GM19455 (cell line): ENCODE measurements around the gene SSR3.

ENCODE experiments used
- ATAC-seq: cut with Tn5 transposase; IDR thresholded peaks from one replicate; pipeline ENCODE4 v1.9.1; 2021; ENCODE audit not compliant: unreplicated experiment

SSR3 gene

GRCh38 chr3:156539802-156540201 is 15.1 kb downstream of the SSR3 start:
- ATAC-seq = no peak

- ATAC-seq = no peak
Observed at GRCh38 chr3:156539051-156539450, 15.9 kb downstream of the SSR3 start.

GRCh38 chr3:156536524-156537316 is 18.2 kb downstream of the SSR3 start:
- no peak for ATAC-seq

DNA sequence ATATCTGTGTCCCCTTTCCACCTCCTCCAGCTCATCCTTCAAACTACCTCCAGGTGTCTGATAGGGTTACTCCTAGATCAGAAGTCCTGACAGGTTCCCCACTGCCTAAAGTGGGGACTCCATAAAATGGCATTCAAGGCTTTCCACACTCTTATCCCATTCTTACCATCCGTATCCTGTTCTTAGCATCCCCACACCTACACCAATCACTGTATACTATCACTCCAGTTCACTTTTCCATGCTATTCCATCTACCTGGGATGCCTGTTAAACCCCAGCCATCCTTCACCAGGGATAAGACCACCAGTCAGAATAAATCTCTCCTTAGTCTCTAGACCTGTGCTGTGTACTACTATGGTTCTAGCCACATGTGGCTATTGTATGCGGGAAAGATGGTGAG is 19.1 kb downstream of the SSR3 start:
- no peak for ATAC-seq

DNA sequence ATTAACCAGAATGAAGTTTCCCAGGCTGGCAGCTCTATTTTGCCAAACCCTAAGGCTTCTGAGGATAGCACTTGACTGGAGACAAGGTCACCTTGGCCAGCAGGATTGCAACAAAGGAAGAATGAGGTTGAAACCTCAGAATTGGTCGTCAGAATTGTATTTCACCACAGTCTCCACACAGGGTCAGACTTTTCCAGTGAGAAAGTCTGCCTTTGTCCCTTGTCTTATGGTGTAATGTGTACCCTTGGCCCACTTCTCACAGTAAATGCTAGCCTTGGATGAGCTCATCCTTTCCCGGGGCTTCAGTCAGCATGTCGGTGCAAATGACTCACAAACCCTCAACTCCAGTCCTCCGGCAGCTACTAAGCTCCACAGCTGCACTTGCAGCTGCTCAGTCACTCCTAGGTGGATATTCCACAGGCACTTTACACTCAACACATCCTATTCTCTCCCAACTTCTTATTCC is 19.7 kb downstream of the SSR3 start:
- ATAC-seq = no peak

DNA sequence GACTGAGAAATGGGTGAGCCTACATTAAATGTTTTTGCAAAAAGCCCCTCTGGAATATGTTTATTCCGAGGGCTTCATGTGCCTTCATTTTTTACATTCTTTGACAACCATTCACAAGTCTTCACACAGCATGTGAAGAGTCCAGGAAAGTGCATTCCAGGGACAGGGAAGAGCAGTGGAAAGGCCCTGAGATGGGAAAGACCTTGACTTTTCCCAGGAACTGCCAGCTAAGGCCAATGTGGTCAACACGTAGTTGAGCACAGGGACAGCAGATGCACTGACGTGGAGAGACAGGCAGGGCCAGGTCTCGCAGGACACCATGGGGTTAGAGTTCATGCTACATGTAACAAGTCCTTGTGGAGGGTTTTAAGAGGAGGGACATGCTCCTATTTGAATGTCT is 21.7 kb downstream of the SSR3 start:
- ATAC-seq = no peak

DNA sequence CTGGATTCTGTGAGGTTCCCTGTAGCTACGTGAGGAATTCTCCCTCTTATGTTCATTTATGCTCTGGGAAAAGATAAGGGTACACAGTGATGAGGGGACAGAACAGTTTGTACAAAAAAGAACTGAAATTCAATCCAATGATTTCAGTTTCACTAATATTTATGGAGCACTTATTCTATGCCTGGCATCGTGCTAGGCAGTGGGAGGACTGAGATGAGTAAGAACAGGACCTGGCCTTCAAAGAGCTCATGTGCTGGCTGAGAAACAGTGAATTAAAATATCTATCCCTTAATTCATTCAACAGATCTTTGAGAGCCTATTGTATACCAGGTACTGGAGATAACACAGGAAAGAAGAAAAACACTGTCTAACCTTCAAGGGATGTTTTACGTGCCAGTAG is 22.2 kb downstream of the SSR3 start:
- no peak for ATAC-seq

DNA sequence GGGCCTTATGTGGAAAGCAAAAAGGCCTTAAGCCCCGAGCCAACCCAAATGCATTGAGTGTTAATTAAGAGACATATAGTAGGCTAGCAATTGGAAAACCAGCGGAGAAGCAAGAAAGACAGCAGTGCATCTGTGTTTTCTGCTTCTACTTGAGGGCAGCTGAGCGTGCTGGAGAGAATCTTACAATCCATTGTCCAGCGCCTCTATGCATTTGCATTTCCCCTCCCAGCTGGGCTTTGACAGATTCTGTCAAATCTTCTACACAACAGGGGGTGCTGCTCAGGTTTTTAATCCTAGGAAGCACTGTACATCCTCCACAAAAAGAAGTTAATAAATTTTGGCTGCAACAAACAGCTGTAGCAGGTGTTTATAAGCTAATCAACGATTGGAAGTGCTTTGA is 23.9 kb downstream of the SSR3 start:
- no peak for ATAC-seq

DNA sequence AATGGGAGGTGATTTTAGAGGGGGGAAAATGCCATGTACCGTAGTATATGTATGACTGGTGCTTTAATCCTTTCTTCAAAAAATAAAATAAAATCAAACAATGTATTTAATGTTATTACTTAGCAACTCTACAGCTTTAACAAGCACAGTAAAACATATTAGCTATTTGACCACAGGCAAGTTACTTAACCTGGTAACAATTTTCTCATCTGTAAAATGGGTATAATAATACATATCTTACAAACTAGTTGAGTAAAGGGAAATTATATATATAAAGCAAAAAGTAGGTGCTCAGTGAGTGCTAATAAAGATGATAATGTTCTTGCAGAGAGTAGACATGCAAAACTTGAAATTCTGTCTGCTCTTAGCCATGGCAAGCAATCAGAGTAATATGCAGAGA is 27.9 kb downstream of the SSR3 start:
- ATAC-seq = no peak

GRCh38 chr3:156525808-156526207 is 29.1 kb downstream of the SSR3 start:
- no peak for ATAC-seq

DNA sequence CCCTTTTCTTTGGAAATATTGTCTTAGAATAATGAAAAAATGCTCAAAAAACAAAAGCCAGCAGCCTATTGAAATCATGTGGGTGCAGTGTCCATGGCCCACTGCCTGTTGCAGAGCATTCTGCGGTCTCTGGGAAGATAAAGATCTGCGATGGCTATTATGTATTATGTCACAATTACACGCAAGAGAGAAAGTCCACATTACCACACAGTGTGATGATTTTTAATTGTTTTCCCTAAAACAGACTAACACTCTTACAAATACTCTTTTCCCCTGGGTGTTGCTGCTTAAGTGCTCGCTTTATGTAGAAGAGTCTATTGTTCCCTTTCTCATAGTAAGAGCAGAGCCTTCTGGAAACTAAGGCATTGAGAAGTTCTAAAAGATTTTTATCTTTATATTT is 32.2 kb downstream of the SSR3 start:
- no peak for ATAC-seq

DNA sequence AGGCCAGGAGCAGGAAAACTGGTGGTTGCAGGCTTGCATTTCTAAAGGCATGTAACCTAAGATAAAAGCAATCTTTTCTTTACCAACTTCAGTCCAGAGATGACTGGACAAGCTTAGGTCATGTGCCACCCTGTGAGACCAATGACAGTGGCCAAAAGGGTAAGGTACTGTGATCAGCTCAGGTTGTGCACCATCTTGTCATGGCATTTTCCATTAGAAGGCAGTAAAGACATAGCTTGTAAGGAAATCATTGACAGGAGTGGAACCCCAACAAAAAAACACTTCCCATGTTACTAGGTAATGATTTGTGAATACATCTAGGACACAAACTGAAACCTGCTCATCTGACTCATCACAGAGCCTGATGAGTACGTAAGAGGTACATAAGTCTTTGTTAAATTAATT is 35.2 kb downstream of the SSR3 start:
- peak; percentile 56 for ATAC-seq

DNA sequence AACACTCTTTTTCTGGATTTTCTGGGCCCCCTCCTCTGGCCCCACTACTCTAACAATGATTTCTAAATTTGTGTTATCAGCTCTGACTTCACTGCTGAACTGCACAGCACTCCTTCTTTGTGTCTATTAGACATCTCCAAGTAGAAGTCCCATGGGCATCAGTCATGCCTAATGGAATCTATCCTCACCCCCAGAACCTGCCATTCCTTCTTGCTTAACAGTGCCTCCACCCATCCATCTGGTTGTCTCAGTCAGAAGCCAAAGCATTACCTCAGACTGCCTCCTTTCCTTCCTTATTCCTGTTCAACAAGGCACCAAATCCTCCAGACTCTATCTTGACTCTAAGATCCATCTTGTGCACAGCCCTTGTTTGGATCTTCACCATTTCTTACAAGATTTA is 36.2 kb downstream of the SSR3 start:
- ATAC-seq = no peak

DNA sequence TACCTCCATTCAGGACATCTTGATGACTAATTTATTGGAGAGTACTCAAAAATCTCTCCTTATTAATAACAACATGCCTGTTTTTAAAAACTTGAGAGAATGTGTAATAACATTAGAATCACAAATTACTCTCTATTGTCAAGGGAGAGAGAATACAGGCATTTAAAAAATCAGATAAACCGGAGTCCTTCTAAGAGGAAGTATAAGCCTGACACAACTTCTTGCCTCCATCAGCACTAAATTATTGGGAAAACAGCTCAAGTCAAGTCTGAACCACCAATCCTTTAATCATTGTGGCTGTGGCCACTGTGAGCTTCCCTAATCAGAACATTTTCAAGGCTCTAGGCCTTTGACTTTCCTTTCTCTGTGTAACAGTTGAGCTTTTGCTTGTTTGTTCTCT is 38.0 kb downstream of the SSR3 start:
- no peak for ATAC-seq

GRCh38 chr3:156516284-156516683 is 38.6 kb downstream of the SSR3 start:
- no peak for ATAC-seq

GRCh38 chr3:156513619-156514018 is 41.3 kb downstream of the SSR3 start:
- ATAC-seq = no peak

DNA sequence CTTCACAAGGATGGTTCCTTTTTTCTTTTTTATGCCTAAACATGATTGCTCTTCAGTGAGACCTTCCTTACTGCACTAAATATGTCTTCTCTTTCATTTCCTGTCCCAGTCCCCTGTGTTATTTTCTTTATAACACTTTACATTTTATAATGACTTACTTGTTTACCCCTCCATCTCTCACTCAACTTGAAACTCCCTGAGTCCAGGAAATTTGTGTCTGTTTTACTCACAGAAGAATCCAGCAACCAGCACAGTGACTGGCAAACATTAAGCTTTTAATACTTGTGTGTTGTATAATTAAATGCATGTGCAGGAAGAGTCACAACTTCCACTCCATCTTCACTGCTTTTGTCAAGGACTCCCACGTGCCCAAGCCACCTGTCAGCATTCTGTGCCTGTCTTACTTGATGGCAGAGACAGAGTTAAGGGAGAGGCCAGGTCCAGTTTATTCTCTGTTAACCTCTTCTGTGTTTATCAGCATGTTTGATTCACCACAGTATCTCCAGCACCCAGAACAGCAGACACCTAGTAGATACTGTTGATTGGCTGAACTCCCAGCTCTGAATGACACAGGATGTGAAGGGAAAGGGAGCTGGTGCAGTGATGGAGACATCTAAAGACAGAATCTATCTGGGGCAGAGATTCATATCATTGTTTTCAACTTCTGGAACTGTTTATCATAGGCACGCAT is 42.8 kb downstream of the SSR3 start:
- no peak for ATAC-seq

DNA sequence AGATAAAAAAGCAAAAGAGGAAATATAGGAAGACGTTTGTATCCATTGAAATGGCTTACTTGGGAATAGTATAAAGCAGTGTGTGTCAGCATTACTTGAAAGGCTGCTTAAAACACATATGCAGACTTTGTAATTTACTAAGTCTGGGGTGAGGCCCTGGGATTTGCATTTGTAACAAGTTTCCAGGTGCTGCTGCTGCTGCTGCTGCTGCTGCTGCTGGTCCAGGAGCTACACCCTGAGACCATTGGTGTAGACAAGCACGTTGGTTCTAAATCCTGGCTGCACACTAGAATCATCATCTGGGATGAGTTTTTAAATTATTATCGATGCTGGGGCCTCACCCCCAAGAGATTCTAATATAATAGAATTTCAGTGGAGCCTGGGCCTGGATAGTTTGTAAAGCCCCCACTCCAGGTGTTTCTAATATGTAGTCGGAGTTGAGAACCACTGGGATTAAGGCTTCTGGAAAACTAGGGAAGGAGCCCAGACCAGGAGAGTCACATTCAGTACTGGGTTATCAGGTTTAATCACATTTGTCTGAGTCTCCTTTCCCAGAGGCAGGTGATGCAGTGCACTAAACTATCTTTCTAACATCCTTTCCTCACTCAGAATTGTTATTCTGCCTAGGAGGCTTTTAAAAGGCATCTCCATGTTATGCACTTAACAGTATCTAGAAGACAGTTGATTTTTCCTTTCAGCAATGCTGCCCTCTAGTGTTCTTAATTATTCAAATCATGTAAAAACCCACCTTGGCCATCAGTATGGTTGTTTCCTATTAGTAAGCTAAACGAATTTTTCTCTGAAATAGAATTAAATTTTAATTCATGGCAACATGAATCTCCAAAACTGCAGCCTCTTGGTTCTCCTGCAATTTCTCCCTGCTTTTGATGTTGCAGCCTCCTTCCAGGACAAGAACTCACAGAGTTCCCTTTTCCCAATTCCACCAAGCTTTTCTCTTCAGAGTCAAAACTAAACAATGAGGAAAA is 45.4 kb downstream of the SSR3 start:
- ATAC-seq = peak; percentile 60

GRCh38 chr3:156507285-156507684 is 47.6 kb downstream of the SSR3 start:
- no peak for ATAC-seq

- ATAC-seq = no peak
Observed at GRCh38 chr3:156498307-156498706, 56.6 kb downstream of the SSR3 start.

DNA sequence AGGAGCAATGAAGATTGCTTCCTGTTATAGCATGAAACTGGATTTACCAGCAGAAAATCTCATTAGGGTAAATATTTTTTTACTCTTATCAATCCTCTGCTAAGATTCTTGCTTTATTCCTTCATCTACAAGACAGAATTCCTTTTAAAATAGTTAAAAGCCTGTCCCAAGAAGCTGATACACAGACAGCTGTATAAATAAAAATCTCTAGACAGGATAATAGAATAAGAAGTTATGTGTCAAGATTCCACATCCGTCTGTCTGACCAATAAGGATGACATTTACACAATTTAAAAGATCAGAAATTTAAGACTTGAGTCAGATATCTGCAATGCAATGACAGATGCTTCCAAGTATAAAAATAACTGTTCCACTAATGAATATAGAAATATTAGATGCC is 57.6 kb downstream of the SSR3 start:
- ATAC-seq = no peak
